NCI-H526 (cell line): Measurements from ENCODE around the gene GPR82.
"Not testable (repeated sequence)": the region's sequence is repeated elsewhere in the genome, so short reads cannot be mapped to it uniquely, and the experiment has no call there.

Experiments used
- DNase-seq, 2 experiments: peaks; one replicate each; lab custom pipeline; 2025; lab: John Stamatoyannopoulos, UW

Gene GPR82

DNA sequence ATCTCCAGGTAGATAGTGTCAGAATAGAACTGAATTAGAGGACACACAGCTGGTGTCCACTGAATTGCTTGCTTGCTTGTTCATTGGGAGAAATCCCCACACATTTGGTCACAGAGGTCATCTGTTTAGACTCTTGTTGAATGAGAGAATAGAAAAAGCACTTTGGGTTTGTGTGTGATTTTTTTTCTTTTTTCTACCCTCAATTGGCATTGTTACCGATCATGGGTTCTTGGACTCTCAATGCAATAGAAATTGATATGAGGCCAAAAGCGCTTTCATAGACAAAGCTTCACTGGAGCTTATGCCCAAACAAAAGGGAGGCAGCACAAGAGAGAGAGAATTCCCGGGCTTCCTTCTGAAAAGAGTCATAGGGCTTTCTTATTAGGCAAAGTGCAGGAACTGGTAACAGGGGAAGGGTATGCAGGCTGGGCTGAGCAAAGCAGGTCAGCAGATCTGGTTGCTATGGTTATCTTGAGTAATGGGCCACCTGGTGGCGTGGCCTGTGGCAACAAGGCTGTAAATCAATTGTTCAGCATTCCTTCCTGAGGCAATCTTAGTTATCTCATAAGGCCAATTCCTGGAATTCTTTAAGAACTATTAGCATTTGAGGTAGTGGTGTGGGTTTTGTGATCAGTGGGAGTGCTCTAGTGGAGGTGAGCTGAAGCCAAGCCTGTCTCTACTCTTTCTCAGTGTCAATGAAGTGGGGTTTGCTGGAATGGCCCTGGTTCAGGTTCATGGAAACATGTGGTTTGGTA, 5.3 kb upstream of the GPR82 start:
- DNase-seq: no peak

DNA sequence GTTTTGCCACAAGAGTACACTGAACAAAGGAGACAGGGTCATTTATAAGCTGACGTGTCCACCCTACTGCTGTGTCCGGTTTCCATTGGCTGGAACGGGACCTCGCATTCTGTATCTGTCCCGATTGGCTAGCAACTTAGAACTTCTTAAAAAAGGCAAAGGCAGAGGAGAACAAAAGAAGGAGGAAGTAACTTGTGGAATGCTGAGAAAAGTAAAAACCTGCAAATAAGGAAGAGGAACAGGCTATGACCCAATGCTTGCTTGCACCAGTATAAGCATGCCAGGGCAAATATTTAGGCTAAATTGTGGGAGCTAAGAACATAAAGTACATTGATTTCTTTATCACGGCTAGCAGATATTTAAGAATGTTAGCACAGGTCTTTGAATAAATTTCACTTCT, 4.4 kb upstream of the GPR82 start:
- DNase-seq: not testable (repeated sequence)

DNA sequence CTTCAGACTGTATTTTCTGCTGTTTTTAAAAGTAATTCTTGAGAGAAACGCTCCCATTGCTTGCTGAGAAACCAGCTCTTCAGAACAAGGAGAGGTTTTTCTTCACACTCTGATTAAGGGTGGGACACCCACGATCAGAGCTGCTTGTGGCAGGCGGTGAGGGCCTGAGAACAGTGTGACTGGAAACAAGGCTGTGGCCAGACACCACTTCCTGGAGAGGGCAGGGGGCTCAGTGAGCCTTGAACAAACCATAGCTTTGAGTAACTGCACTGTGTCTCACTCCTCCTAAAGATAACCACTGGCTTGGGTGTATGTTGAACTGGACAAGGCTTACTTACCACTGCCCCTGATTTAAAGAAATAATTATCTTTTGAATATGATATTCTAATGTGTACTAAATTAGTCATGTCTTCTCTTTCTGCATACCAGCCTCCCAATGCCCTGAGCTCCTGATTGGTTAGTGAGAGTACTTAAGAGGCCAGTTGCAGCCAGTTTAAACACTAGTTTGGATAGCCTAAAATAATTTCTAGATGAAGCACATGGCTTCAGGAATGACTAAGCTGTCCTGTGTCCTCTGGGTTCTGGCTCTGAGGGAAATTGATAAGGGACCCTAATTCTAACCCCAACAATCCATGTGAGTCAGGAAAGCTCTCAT, 3.7 kb upstream of the GPR82 start:
- DNase-seq: no peak

DNA sequence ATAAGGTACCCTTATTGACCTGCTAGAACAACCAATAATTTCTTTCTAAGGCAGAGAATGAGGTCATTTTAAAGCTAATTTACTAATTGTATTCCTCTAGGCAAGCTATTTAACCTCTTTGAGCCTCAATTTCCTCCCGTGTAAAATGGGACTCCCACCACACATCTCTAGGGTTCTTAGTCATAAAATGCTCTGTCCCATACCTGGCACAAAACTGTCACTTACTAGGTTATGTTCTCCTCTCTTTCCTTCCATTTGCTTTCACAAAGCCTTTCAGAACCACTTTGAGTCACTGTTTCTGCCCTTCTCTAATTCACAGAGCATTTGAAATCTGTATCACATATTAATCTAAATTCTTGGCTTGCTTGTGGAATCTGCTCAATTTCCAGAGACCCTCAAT, 2.4 kb upstream of the GPR82 start:
- no peak for DNase-seq

DNA sequence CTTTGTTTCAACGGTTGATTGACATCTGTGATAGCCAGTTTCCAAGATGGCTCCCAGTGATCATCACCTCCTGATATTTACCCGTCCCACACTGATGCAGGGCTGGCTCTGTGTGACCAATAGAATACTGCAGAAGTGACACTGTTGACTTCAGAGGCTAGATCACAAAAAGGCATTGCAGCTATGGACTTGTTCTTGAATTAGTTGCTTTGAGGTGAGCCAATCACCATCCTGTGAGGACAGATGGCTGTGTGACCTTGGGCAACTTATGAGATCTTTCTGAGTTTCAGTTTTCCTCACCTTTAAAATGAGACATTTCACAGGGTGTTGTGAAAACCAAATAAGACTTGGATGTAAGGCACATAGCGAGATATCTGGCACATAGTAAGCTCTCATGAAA, 1.8 kb upstream of the GPR82 start:
- no peak for DNase-seq

DNA sequence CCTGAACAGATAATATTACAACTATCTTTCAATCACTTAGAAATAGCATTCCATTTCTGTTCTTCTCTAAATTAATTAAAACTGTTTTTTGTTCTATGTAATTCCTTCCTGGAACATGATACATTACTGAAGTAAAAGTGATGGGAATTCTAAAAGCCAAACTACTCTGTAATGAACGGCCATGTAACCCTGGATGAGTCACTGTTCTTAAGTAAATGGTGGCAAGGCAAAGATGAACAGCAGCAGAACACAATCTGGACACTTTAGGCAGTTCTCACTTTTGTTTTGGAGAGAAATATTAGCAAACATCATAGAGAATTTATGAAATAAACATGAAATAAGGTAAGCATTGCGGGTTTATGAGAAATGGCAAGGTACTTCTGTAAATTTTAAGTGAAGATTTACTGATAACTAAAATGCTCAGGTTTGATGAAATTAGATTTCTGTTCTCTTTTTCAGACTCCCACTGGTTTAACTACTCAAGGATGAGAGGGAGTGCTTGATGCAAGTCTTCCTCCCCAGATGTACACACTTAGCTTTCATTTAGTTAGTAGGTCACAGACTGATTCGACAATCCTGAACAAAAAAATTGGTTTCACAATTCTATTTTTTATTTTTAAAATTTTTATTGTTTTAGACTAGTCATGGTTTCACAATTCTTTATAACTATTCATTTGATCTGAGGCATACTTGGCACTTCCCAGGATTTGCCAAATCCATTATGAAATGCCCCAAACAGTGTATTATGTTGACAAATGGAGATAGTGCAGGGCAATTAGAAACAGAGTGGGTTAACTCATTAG, 964 bp upstream of the GPR82 start:
- no peak for DNase-seq

DNA sequence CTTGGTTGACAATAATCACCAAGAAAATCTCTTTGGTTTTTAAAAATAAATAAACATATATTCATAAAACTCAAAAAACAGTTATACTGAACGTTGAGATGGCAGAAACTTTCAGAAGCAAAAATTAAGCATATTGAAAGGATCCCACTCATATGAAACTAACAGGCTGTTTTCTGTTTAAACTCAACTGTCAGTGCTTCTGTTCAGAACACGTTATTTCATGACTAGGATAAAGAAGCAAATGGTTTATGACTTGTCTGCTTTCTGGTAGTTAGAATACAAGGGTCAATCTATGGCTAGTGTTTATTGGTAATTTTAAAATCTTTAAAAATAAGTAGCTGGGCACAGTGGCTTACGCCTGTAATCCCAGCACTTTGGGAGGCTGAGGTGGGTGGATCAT, 4.1 kb downstream of the GPR82 start:
- DNase-seq: no peak

DNA sequence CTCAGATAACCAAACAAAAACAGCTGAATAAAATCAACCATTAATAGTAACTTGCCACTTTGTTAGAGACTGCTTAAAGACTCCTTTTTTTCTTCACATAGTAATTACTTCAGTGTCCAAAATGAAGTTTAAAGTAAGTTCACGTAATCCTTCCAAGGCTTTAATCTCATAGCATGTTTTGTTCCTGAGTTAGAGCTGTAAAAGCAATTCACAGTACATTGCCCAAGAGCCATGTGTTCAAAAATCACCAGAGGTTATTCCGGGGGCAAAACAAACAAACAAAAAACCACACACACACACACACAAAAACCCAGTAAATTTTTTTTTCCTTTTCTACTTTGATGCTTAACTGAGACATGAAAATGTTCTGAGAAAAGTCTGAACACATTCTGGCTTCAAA, 6.1 kb downstream of the GPR82 start:
- DNase-seq: no peak

DNA sequence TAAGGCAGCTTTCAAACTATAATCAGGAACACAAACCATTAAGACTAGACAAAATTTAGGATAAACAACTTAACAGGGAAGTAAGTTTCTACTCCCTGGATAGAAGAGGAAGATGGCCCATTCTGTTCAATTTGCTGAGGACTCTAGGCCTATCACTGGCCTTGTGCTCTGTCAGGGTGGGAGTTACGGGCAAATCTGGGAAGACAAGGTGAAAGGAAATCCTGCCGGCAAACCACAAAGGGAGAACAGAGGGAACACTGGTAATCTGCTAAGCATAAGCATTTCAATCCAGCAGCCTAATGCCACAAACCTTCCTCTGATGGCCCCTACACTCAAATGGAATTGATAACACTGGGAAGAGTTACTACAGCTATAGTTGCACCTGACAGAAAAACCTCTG, 8.3 kb downstream of the GPR82 start:
- no peak for DNase-seq

DNA sequence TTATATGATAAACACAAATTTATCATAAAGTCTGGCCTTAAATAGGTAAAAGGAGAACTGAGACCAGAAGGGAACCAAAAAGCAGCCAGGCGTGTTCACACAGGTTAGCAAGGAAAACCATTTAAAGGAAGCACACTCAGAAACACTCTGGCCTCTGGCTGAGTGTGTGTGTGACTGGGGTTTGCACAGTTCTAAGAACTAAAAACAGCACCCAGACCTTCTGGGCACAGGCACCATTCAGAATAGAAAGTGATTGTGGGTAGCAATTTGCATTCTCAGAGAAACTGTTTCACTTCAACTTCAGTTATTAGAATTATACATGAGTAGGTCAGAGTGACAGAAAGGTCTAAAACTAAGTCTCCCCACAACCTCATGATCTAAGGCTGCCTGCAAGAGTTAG, 10.0 kb downstream of the GPR82 start:
- peak in 1 of 2 experiments; percentile 7 for DNase-seq

DNA sequence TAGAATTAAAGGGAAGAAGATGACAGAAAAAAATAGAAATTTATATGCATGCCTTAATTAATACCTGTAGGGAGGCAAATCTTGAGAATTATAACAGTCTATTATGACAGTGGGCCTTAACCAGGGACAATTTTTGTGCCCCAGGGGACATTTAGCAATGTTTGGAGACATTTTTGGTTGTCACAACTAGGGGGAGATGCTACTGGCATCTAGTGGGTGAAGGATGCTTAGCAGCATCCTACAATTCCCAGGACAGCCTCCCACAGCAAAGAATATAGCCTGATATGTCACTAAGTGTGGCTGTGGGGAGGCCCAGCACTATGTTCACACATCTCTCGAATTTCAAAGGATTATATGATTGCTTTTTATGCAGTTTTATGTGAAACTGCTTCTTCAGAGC, 10.5 kb downstream of the GPR82 start:
- peak; percentile 12 to 33 for DNase-seq

DNA sequence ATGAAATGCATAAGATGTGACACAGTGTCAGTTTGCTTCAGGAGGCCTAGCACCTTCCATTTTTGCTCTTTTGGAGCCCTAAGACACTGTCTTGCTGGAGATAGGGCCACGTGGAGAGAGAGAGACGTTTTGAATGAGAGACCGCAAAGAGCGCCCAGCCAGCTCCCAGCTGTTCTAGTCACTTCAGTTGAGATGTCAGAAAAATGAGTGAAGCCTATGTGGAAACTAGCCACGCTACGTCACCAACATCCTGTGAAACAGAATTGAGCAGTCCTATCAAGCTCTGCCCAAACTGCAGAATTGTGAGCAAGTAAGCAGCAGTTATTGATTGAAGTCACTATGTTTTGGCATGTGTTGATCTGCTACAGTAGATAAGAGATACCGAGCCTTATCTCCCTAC, 13.1 kb downstream of the GPR82 start:
- no peak for DNase-seq

DNA sequence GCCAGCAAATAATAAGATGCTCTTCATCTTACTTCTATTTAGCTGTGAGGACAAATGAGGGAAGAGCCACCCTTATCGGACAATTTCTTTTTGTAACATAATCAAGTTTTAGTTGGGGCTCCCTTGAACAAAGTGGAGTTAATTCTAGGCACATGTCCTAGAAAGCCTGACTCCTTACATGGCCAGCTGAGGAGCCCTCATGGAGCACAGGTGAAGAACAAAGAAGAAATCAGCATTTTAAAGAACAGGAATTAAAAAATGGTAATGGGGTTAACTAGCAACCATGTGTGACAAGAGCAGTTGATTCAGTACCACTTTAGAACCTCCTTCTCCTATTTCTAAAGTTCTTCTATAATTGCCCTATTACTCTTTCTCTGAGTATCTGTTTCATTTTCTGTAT, 15.9 kb downstream of the GPR82 start:
- no peak for DNase-seq

DNA sequence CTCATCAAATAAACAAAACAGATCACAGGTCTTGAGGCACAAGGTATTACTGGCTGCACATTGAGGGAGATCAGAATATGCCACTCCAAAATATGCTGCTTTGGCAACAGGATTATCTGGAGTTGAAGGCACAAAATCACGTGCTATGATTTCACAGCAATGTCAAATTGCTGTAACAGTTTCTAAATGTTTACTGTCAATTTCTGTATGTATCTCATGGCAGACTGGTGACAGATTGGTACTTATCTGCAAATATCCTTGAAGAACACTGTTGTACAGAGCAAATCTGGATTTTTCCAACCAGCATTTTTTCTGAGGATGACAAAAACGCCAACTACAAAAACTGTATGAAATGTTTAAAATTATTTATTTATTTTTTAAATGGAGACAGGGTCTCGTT, 26.7 kb downstream of the GPR82 start:
- no peak for DNase-seq

DNA sequence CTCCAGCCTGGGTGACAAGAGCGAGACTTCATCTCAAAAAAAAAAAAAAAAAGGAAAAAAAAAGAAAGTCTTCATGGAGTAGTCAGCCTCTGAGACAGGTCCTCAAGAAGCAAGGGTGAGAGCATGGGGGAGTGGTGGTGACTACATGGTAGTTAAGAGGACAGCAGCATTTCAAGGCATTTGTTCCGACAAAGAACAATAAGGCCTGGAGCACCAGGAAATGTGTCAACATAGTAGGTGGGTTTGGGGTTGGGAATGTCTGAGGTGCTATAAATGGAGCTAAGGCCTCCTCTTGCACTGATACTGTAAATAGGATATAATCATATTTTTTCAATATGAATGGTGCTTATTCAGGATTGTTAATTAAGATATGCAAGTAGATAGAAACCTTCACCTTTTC, 34.4 kb downstream of the GPR82 start:
- no peak for DNase-seq

DNA sequence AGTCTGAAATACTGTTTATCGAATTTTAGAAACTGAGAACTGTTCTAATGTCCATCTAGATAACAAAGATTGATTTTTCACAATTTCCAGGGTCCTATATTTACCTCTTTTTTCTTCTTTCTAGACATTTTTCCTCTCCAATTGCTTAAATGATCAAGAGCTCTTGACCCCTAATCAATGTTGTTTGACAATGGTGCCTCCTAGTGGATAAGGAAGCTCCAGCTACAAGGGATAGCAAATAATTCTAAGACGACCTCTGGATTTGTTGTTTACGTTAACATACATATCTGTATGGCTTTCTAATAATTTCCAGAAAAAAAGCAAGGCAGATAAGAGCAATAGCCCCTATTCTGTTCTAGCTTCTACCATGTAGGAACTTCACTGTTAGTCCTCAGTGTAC, 35.8 kb downstream of the GPR82 start:
- DNase-seq: peak; percentile 12 to 43

DNA sequence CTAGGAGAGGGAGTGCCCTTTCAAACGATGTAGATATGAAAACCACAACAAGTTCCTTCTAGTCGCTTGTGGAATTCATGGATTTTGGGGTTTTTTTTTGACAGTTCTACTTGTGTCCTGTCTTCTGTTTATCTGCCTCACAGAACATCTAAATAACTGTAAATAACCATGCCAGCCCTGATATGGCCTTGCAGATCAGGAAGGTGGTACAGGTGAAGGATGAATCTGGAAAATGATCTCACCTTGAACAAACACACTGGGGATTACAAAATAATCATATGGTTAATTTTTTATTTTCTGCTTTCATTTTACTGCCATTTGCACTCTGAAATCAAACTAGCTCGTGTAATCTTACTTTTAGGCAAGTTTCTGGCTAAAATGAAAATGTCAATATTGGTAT, 37.2 kb downstream of the GPR82 start:
- no peak for DNase-seq

DNA sequence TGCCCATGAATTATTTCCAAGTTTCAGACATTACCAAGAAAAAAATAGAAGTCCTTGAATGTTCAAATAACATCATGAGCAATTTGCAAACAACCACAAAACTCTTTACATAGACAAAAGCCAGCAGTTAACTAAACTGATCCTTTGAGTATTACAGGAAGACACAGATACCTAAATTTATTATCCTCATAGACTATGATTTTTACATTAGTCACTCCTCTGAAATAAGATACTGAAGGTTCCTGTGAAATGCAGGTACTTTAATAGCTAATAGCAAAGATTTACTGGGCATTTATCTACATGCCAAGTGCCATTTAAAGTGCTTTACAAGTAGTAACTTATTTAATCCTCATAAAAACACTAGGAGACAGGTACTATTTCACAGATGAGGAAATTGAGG, 37.7 kb downstream of the GPR82 start:
- DNase-seq: no peak

DNA sequence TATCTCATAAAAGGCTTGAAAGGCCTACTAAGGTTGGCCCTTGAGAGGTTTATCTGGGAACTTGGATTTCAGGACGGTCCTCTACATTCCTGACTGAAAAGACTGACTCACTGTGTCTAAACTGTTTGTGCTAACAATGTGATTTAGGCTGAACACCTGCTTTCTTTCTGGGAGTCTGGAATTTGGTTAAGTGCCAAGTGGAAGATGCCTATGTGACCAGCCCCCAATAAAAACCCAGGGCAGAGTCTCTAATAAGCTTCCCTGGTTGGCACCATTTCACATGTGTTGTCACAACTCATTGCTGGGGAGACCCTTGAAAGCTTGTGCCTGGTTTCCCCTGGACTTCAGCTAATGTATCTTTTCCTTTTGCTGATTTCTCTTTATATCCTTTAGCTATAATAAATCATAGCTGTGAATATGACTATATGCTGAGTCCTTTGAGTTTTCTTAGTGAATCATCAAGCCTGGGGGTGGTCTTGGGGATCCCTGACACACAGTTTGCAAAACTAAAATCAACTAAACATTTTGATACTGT, 55.1 kb downstream of the GPR82 start:
- no peak for DNase-seq
